ENCODE data around the gene MCC.

MCC gene

DNA sequence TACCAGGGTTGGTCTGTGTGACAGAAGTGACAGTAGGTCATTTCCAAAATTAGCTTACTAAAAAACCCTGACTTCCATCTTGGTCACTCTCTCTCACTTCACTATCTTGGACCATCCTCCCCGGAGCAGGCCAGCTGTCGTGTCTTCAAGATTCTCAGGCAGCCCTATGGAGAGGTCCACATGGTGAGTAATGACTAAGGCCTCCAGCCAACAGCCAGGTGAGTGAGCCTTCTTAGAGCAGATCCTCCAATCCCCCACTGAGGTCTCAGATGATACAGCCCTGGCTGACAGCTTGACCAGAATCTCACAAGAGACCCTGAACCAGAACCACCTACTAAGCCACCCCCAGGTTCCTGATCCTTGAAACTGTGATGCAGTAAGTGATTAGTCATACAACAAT lies 419.7 kb downstream of the MCC start:
- DNase-seq (ENCODE audit: low spot score in 2 of 2): no peak
- H3K4me3 Mint-ChIP-seq: no peak overlapping the region
- H3K27me3 Mint-ChIP-seq: peaks cover 6% of the 10 kb centered on the region
- no peak for ATAC-seq (ENCODE audit: low read depth)
- H3K36me3 Mint-ChIP-seq: no peaks in the 10 kb centered on the region
- no peak overlapping the region for H3K27ac Mint-ChIP-seq
- H3K4me1 Mint-ChIP-seq: no peaks in the 10 kb centered on the region
- H3K9me3 Mint-ChIP-seq: no peaks in the 10 kb centered on the region

DNA sequence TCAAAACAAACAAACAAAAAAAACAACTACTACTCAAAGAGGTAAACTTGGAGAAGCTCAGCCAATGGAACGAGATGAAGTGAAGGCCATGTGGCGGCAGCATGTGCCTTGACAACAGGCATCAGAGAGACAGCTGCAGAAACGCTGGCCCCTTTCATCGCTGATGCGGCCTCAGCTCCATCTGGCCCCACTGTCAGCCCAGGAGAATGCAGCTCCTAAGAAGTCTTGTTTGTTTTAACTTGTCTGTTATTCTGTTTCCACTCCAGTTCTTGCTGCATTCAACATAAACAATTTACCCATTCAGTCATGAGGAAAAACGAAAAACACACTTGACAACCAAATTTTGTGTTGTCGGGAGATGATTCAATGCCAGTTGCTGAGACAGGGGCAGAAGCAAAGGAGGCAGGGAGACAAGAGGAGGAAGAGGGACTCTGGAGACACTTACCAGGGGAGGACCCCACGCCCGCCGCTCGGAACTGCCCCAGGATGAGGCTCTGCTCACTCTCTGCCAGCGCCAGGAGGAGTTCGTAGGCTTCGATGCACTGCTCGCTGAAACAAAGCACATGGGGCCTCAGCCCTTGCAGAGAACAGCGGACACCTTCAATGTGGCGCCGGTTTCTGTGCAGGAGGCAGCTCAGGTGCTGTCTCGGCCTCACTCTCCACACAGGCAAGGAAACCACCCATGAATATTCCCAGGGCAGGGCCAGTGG lies 420.5 kb downstream of the MCC start:
- H3K4me3 Mint-ChIP-seq: no peak overlapping the region
- H3K36me3 Mint-ChIP-seq: no peaks in the 10 kb centered on the region
- no peak overlapping the region for H3K27ac Mint-ChIP-seq
- H3K4me1 Mint-ChIP-seq: no peaks in the 10 kb centered on the region
- DNase-seq (ENCODE audit: low spot score in 2 of 2): no peak
- H3K9me3 Mint-ChIP-seq: no peaks in the 10 kb centered on the region
- peaks cover 2% of the 10 kb centered on the region for H3K27me3 Mint-ChIP-seq
- no peak for ATAC-seq (ENCODE audit: low read depth)

DNA sequence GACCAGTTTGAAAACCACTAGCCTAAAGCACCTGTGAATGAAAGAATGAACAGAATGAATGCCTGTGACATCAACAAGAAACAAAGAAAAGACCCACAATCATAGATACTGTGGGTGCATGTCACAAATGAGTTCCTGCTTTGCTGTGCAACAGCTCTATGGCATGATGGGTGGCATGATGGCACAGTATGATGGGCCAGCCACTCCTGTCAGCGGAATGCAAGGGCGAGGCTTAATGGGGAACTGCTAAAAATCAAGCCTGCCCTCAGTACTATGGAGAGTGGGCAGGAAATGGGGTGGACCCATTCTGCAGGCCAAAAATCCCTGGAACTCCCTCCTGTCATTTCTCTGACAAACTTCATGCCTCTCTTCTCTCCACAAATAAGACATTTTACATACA lies 422.6 kb downstream of the MCC start:
- Mint-ChIP-seq H3K27me3 (peaks cover 2% of the 10 kb centered on the region), H3K4me3 (no peak overlapping the region), H3K27ac (no peak overlapping the region), H3K4me1 (no peaks in the 10 kb centered on the region), H3K9me3 (no peaks in the 10 kb centered on the region), H3K36me3 (no peaks in the 10 kb centered on the region)
- no peak for DNase-seq (ENCODE audit: low spot score in 2 of 2)
- ATAC-seq (ENCODE audit: low read depth): no peak

DNA sequence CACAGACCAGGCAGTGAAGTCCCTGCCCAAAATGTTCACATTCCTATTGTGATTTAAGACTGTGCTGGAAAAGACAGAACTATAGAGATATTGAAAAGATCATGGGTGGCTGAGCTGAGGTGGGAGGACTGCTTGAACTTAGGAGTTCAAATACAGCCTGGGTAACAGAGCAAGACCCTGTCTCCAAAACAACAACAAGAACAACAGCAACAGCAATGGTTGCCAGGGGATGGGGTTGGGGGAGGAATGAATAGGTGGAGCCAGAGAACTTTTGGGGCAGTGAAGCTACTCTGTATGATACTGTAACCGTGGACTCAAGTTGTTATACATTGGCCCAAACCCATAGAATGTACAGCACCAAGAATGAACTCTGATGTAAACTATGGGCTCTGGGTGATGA lies 423.4 kb downstream of the MCC start:
- H3K27ac Mint-ChIP-seq: no peak overlapping the region
- DNase-seq (ENCODE audit: low spot score in 2 of 2) (no peak), ATAC-seq (ENCODE audit: low read depth) (no peak)
- no peaks in the 10 kb centered on the region for H3K9me3 Mint-ChIP-seq
- no peaks in the 10 kb centered on the region for H3K4me1 Mint-ChIP-seq
- H3K36me3 Mint-ChIP-seq: no peaks in the 10 kb centered on the region
- peaks cover 2% of the 10 kb centered on the region for H3K27me3 Mint-ChIP-seq
- no peak overlapping the region for H3K4me3 Mint-ChIP-seq

DNA sequence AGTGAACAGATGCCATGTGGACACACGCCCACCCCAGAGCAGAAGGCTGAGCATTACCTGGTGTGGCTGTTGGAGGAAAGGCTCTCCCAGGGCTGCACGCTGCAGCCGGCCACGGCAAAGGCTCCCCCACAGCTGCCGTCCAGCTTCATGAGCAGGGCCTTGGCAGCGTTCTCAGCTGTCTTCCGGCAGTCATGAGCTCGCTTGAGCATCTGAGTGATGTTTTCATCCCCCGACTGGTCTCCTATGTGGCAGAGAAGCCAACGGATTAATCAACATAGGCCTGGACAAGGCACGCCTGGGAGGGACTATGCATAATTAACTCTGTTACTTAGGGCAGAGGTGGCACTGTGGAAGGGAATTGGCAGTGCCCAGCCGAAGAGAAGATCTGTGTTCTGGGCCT lies 424.3 kb downstream of the MCC start:
- H3K27me3 Mint-ChIP-seq: peaks cover 2% of the 10 kb centered on the region
- no peak for DNase-seq (ENCODE audit: low spot score in 2 of 2)
- no peaks in the 10 kb centered on the region for H3K9me3 Mint-ChIP-seq
- no peak for ATAC-seq (ENCODE audit: low read depth)
- H3K4me1 Mint-ChIP-seq: no peaks in the 10 kb centered on the region
- no peaks in the 10 kb centered on the region for H3K36me3 Mint-ChIP-seq
- no peak overlapping the region for H3K27ac Mint-ChIP-seq
- H3K4me3 Mint-ChIP-seq: no peak overlapping the region

DNA sequence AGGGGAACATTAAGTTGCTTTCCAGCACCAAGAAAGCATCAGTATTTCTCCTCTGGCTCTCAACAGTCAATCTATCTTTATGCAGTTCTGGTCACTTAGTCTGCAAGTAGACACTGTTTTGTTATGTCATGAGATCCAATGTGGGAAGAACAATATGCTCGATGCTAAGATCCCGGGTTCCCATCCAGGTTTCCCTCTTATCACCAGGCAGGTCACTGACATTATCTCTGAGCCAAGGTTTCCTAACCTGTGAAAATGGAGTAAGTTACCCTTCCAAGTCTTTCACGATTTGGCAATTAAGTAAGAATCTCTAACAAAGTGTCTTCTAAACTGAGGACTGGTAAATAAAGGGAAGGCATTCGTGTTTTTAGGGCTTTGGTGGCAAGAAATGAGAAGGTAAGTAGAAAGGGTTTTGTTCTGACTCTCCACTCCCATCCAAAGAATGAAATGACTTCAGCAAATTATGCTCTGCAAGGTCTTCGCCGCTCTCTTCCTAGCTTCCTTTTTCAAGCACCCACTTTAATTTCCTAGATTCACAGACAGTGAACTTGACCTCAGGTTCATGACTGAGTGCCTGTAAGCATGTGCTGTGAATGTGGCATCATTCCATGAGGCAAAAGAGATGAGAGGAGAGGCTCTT lies 425.3 kb downstream of the MCC start:
- Mint-ChIP-seq H3K9me3 (no peaks in the 10 kb centered on the region), H3K27ac (no peak overlapping the region), H3K4me3 (no peak overlapping the region), H3K27me3 (peaks cover 2% of the 10 kb centered on the region), H3K36me3 (no peaks in the 10 kb centered on the region), H3K4me1 (no peaks in the 10 kb centered on the region)
- no peak for DNase-seq (ENCODE audit: low spot score in 2 of 2)
- no peak for ATAC-seq (ENCODE audit: low read depth)

DNA sequence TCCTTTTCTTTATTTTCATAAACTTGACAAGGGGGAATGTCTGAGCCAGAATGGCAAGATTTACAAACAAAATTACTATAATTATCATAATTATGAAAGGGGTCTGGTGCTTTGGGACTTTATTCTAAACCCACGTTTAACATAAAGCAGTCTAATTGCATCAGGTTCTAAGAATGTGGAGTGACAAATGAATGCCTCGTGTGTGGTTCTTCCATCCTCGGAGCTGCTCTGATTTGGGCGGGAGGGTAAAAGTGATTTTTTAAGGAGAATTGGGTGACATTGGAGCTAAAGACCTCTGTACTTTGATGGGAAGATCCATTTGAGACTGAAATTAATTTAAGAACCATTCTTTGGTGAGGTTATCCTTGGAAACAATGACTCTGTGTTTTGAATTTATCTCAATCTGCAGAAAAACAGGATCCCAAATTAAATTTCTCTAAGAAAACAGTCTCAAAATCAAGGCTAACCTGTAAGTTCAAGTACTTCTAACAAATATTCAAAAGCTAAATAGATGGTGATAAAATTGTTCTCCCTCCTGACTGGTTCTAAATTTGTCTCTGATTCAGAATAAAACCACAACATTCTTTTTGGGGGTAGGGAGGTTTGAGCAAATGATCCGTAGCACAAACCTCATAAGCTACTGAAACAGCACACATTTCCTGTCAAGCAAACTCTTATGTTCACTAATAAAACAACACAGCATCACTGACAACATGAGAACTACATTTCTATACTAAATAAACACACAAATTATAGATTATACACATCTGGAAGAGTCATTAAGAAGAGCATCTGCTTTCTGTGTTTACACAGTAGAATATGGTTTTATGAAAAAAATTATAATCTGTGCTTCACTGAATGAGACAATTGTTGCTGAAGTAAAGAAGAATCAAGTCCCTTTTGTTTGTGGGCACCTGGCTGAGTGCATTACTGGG lies 426.1 kb downstream of the MCC start:
- H3K9me3 Mint-ChIP-seq: no peaks in the 10 kb centered on the region
- H3K4me3 Mint-ChIP-seq: no peak overlapping the region
- no peaks in the 10 kb centered on the region for H3K36me3 Mint-ChIP-seq
- H3K27me3 Mint-ChIP-seq: peaks cover 2% of the 10 kb centered on the region
- DNase-seq (ENCODE audit: low spot score in 2 of 2) (no peak), ATAC-seq (ENCODE audit: low read depth) (no peak)
- no peak overlapping the region for H3K27ac Mint-ChIP-seq
- H3K4me1 Mint-ChIP-seq: no peaks in the 10 kb centered on the region

DNA sequence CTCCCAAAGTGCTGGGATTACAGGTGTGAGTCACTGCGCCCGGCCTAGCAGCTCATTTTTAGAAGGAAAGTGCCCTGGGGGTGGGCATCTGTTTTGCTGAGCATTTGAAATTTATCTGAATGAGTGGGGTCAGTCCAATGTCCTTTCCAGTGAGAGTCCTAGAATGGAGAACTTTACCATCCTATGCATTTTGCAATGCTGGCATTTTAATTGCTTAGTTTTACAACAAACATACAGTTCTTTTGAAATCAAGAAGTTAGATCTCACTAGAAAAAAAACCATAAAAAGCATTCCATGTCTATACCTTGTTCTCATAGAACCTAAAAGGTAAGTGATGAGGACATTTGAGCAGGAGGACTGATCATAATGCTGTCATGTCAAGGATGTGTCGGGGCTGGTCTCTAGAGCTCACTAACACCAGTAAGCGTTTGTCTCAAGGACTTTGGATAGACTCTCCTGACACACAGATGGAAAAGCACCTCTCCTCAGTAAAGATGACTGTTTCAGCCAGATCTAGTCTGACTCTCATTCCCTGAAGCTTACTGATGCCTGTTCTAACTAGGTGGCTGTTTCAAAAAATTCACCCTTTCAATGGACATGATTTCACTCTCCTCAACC lies 427.7 kb downstream of the MCC start:
- H3K9me3 Mint-ChIP-seq: no peaks in the 10 kb centered on the region
- DNase-seq (ENCODE audit: low spot score in 2 of 2): no peak
- ATAC-seq (ENCODE audit: low read depth): no peak
- H3K4me1 Mint-ChIP-seq: peaks cover 4% of the 10 kb centered on the region
- peaks cover 4% of the 10 kb centered on the region for H3K27me3 Mint-ChIP-seq
- no peaks in the 10 kb centered on the region for H3K36me3 Mint-ChIP-seq
- H3K27ac Mint-ChIP-seq: no peak overlapping the region
- H3K4me3 Mint-ChIP-seq: no peak overlapping the region

DNA sequence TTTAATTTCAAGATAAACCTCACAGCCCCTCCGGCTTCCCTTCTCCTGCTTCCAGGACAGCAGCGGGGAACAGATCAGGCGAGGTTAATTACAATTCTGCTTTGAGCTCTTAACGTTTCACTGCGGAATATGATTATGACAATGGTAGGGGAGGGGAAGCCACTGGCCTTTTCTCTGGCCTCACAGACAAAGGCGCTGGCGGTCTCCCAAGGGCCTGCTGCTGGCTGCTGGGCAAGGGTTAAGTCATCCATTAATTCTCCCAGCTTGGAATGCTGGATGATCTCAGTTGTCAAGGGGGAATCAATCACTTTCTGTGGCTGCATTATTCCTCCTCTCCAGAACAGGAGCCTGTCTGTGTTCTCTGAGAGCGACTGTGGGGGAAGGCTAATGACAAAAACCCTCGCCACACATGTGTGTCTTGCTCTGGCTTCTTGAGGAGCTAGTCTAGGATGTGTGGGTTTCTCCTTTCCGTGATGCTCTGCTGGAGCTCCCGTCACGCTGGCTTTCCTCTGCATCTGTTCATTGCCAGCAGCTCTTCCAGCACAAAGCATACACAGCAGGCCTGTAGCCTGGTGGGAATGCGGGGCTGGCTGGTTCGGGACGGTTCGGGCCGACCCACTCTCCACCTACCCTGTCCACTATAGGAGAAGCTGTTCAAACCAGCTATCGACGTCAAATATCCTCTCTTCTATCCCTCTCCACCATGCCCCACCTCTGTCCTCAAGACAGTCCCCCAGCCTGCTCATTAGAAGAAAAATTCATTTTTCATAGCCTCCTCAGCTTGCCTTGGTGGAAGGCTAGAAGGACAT lies 428.8 kb downstream of the MCC start:
- H3K9me3 Mint-ChIP-seq: no peaks in the 10 kb centered on the region
- ATAC-seq (ENCODE audit: low read depth): no peak
- peaks cover 4% of the 10 kb centered on the region for H3K27me3 Mint-ChIP-seq
- no peak for DNase-seq (ENCODE audit: low spot score in 2 of 2)
- H3K27ac Mint-ChIP-seq: no peak overlapping the region
- H3K4me1 Mint-ChIP-seq: peaks cover 4% of the 10 kb centered on the region
- H3K36me3 Mint-ChIP-seq: no peaks in the 10 kb centered on the region
- no peak overlapping the region for H3K4me3 Mint-ChIP-seq

DNA sequence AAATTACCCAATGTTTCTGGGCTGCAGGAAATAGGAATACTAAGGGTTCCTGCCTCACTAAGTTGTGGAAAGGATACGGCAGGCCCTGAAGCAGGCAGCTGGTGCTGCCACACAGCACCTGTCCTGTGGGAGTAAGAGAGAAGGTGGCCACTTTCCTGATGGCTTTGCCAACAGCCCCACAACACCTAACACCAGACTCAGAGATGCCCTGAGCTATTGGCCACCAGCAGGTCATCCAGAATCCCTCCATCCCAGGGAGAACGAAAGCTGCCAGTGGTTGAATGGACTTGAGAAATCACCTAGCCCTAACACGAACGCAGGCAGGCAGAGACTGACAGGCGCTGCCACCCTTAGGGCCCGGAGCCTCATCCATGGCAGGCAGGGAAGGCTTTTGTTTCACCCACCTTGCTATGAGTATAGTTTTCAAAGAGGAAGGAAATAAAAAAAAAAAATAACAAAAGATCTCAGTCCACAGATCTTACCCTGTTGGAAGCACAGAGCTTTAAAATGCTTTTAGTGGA lies 429.5 kb downstream of the MCC start:
- no peak for DNase-seq (ENCODE audit: low spot score in 2 of 2)
- no peaks in the 10 kb centered on the region for H3K36me3 Mint-ChIP-seq
- H3K4me3 Mint-ChIP-seq: no peak overlapping the region
- H3K9me3 Mint-ChIP-seq: no peaks in the 10 kb centered on the region
- H3K27me3 Mint-ChIP-seq: peaks cover 4% of the 10 kb centered on the region
- no peak for ATAC-seq (ENCODE audit: low read depth)
- no peak overlapping the region for H3K27ac Mint-ChIP-seq
- H3K4me1 Mint-ChIP-seq: peaks cover 4% of the 10 kb centered on the region

DNA sequence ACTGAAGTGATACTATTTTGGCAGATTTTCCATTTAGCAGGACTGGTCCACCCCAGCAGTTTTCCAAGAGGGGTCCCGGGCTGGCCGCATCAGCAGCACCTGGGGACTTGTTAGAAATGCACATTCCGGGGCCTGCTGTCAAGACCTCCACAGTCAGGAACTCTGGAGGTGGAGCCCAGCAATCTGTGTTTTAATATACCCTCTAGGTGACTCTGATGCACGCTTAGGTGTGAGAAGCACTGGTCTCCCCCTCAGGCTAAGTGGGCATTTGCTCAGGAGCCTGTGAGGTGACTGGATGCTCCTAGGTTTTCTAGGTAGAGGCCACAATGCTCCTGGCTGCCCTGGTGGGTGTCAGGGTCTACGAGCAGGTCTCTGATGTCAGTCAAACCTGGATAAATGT lies 430.0 kb downstream of the MCC start:
- H3K27ac Mint-ChIP-seq: no peak overlapping the region
- no peak for DNase-seq (ENCODE audit: low spot score in 2 of 2)
- H3K36me3 Mint-ChIP-seq: no peaks in the 10 kb centered on the region
- H3K9me3 Mint-ChIP-seq: no peaks in the 10 kb centered on the region
- H3K4me3 Mint-ChIP-seq: no peak overlapping the region
- peaks cover 4% of the 10 kb centered on the region for H3K4me1 Mint-ChIP-seq
- ATAC-seq (ENCODE audit: low read depth): no peak
- peaks cover 3% of the 10 kb centered on the region for H3K27me3 Mint-ChIP-seq

DNA sequence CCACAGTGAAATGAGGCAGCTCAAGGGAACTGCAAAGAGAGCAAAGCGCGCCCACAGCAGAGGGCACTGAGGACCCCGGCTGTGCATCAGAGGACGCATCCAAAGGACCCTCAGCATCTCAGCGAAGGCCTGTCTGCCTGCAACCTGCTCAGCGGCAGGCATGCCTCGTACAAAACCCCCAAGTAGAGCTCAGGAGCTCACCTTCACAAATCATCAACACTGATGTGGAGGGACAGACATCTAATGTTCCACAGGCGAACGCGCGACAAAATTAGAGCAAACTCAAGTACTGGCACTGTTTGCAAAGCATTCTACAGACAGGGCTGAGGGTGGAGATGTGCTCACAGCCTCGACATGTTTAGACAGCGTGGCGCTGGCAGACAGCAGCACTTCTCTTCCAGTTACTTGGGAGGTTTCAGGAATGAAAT lies 430.7 kb downstream of the MCC start:
- peaks cover 4% of the 10 kb centered on the region for H3K4me1 Mint-ChIP-seq
- H3K9me3 Mint-ChIP-seq: no peaks in the 10 kb centered on the region
- no peak overlapping the region for H3K27ac Mint-ChIP-seq
- DNase-seq (ENCODE audit: low spot score in 2 of 2): no peak
- ATAC-seq (ENCODE audit: low read depth): no peak
- no peaks in the 10 kb centered on the region for H3K36me3 Mint-ChIP-seq
- H3K27me3 Mint-ChIP-seq: peaks cover 3% of the 10 kb centered on the region
- no peak overlapping the region for H3K4me3 Mint-ChIP-seq

DNA sequence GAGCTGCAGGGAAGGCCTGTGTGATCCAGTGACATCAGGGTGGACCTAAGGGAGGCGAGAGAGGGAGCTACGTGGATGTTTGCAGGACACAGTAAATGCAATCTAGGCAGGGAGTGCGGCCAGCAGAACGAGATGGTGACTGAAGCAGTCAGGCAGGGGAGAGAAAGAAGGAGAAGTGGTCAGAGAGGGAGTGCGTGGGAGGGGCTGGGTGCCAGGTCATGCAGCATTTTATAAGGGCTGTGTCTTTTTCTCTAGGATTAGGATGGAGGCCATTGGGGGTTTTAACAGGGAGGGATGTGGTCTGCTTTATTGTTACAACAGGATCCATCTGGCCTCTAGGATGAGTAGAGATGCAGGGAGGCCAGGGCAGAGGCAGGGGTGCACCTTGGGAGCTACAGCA lies 431.3 kb downstream of the MCC start:
- Mint-ChIP-seq H3K36me3 (no peaks in the 10 kb centered on the region), H3K27ac (no peak overlapping the region), H3K9me3 (no peaks in the 10 kb centered on the region), H3K27me3 (peaks cover 3% of the 10 kb centered on the region), H3K4me3 (no peak overlapping the region), H3K4me1 (peaks cover 4% of the 10 kb centered on the region)
- ATAC-seq (ENCODE audit: low read depth): no peak
- DNase-seq (ENCODE audit: low spot score in 2 of 2): no peak
